ENCODE measurements around the gene PROSER2. TPM values are rescaled to one million over a fixed set of nuclear protein-coding genes. Genes with fewer than 3 reads are reported as not detected.

PROSER2 gene
- total and polyA plus RNA-seq, 2 of the 13 experiments (the other 11 are each of a cell fraction or from before 2014, with no cell fraction given) = 6.9 to 7.7 TPM

DNA sequence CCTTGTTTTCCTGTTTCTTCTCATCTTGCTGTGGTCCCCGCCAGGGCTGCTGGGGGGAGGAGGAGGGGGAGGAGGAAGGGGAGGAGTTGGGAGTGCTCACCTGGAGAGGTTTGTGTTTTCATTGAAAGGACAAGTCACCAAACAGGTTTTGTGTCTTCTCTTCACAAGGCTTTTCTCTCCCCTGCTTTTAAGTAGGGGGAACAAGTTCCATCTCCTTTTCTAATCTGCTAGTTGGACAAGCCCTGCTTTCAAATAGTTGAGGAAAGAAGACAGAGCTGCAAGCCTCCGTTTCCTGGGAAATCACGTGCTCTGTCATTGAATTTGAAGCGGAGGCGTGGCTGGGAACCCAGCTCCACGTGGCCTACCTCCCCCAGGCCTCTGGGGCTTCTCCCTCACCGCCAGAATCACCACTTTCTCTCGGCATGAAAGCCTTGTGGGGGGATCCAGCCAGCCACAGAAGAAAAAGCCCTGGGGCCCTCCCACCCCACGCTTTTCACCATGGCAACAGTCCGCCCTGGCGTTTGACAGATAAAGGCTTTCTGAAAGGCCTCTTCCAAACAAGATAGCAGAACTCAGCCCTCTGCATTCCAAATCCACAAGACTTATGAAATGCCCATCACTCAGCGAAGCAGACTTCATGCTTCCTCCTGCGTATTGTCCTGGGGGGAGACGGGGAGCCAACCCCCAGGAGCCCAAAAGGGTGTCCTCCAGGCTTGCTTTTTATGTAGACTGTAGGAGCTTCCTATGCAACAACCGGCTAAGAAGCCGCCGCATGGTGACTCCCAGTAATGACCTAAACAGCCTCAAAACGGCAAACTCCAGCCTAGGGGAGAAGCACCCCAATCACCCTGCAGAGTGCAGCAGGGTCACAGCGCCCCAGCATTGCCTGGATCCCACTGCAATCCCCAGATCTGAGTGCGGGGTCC lies 51.7 kb downstream of the PROSER2 start (continued):
- TF ChIP-seq, protein P1, sequence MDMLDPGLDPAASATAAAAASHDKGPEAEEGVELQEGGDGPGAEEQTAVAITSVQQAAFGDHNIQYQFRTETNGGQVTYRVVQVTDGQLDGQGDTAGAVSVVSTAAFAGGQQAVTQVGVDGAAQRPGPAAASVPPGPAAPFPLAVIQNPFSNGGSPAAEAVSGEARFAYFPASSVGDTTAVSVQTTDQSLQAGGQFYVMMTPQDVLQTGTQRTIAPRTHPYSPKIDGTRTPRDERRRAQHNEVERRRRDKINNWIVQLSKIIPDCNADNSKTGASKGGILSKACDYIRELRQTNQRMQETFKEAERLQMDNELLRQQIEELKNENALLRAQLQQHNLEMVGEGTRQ (IDR thresholded peaks at IDR 0.05; ENCODE audit: low read depth, low read length) = peak; percentile 86
- TF ChIP-seq, protein P1 (CRISPR knock-in tag; IDR thresholded peaks at IDR 0.05; ENCODE audit: borderline replicate concordance) = peak; percentile 87; the same call in 1 of the 2 replicates
- TF ChIP-seq ZNF331 (CRISPR knock-in tag; IDR thresholded peaks at IDR 0.05) = 0 out of 2 replicates have a peak, but pooled peaks have one; percentile 32
- no peak for TF ChIP-seq ZNF136 (CRISPR knock-in tag; IDR thresholded peaks at IDR 0.05; ENCODE audit: low read depth)
- no peak for TF ChIP-seq ZNF670 (CRISPR knock-in tag; IDR thresholded peaks at IDR 0.05; ENCODE audit: borderline replicate concordance)
- no peak for TF ChIP-seq U2AF2 (IDR thresholded peaks at IDR 0.05; ENCODE audit: low read depth, low read length)
- TF ChIP-seq GTF2F1 (IDR thresholded peaks at IDR 0.05; ENCODE audit: low read length) = no peak
- no peak for TF ChIP-seq TCF7L2 (IDR thresholded peaks at IDR 0.05; ENCODE audit: low read depth, low read length)
- TF ChIP-seq, protein P2, sequence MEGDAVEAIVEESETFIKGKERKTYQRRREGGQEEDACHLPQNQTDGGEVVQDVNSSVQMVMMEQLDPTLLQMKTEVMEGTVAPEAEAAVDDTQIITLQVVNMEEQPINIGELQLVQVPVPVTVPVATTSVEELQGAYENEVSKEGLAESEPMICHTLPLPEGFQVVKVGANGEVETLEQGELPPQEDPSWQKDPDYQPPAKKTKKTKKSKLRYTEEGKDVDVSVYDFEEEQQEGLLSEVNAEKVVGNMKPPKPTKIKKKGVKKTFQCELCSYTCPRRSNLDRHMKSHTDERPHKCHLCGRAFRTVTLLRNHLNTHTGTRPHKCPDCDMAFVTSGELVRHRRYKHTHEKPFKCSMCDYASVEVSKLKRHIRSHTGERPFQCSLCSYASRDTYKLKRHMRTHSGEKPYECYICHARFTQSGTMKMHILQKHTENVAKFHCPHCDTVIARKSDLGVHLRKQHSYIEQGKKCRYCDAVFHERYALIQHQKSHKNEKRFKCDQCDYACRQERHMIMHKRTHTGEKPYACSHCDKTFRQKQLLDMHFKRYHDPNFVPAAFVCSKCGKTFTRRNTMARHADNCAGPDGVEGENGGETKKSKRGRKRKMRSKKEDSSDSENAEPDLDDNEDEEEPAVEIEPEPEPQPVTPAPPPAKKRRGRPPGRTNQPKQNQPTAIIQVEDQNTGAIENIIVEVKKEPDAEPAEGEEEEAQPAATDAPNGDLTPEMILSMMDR (CRISPR knock-in tag; IDR thresholded peaks at IDR 0.05) = no peak; the same call in 1 of the 2 replicates
- TF ChIP-seq MBD4 (IDR thresholded peaks at IDR 0.05; ENCODE audit: borderline replicate concordance, low read length) = no peak
- TF ChIP-seq ZNF546 (CRISPR knock-in tag; conservative IDR thresholded peaks at IDR 0.05) = no peak
- TF ChIP-seq, protein P3, sequence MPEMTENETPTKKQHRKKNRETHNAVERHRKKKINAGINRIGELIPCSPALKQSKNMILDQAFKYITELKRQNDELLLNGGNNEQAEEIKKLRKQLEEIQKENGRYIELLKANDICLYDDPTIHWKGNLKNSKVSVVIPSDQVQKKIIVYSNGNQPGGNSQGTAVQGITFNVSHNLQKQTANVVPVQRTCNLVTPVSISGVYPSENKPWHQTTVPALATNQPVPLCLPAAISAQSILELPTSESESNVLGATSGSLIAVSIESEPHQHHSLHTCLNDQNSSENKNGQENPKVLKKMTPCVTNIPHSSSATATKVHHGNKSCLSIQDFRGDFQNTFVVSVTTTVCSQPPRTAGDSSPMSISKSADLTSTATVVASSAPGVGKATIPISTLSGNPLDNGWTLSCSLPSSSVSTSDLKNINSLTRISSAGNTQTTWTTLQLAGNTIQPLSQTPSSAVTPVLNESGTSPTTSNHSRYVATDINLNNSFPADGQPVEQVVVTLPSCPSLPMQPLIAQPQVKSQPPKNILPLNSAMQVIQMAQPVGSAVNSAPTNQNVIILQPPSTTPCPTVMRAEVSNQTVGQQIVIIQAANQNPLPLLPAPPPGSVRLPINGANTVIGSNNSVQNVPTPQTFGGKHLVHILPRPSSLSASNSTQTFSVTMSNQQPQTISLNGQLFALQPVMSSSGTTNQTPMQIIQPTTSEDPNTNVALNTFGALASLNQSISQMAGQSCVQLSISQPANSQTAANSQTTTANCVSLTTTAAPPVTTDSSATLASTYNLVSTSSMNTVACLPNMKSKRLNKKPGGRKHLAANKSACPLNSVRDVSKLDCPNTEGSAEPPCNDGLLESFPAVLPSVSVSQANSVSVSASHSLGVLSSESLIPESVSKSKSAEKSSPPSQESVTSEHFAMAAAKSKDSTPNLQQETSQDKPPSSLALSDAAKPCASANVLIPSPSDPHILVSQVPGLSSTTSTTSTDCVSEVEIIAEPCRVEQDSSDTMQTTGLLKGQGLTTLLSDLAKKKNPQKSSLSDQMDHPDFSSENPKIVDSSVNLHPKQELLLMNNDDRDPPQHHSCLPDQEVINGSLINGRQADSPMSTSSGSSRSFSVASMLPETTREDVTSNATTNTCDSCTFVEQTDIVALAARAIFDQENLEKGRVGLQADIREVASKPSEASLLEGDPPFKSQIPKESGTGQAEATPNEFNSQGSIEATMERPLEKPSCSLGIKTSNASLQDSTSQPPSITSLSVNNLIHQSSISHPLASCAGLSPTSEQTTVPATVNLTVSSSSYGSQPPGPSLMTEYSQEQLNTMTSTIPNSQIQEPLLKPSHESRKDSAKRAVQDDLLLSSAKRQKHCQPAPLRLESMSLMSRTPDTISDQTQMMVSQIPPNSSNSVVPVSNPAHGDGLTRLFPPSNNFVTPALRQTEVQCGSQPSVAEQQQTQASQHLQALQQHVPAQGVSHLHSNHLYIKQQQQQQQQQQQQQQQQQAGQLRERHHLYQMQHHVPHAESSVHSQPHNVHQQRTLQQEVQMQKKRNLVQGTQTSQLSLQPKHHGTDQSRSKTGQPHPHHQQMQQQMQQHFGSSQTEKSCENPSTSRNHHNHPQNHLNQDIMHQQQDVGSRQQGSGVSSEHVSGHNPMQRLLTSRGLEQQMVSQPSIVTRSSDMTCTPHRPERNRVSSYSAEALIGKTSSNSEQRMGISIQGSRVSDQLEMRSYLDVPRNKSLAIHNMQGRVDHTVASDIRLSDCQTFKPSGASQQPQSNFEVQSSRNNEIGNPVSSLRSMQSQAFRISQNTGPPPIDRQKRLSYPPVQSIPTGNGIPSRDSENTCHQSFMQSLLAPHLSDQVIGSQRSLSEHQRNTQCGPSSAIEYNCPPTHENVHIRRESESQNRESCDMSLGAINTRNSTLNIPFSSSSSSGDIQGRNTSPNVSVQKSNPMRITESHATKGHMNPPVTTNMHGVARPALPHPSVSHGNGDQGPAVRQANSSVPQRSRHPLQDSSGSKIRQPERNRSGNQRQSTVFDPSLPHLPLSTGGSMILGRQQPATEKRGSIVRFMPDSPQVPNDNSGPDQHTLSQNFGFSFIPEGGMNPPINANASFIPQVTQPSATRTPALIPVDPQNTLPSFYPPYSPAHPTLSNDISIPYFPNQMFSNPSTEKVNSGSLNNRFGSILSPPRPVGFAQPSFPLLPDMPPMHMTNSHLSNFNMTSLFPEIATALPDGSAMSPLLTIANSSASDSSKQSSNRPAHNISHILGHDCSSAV (CRISPR knock-in tag; IDR thresholded peaks at IDR 0.05; ENCODE audit: borderline replicate concordance) = no peak
- TF ChIP-seq NFRKB (IDR thresholded peaks at IDR 0.05) = no peak
- TF ChIP-seq, protein P4, sequence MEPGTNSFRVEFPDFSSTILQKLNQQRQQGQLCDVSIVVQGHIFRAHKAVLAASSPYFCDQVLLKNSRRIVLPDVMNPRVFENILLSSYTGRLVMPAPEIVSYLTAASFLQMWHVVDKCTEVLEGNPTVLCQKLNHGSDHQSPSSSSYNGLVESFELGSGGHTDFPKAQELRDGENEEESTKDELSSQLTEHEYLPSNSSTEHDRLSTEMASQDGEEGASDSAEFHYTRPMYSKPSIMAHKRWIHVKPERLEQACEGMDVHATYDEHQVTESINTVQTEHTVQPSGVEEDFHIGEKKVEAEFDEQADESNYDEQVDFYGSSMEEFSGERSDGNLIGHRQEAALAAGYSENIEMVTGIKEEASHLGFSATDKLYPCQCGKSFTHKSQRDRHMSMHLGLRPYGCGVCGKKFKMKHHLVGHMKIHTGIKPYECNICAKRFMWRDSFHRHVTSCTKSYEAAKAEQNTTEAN (CRISPR knock-in tag; conservative IDR thresholded peaks at IDR 0.05) = no peak
- peak; percentile 30; the same call in 1 of the 2 replicates for TF ChIP-seq GABPB1 (CRISPR knock-in tag; IDR thresholded peaks at IDR 0.05)
- TF ChIP-seq NBN (conservative IDR thresholded peaks at IDR 0.05) = no peak

Data from HepG2 (cell line).